Activated CD4-positive, alpha-beta T cell treated with anti-CD3 and anti-CD28 coated beads, Interleukin-2, Interleukin-4, amounts not matched to agents 100 ng/mL and 50 ng/mL, durations not matched to agents 16 hours and 8 hours (primary cell): Measurements from ENCODE around the gene GAS2L2.
"Not testable (repeated sequence)": the region's sequence is repeated elsewhere in the genome, so short reads cannot be mapped to it uniquely, and the experiment has no call there.

Source experiments
- DNase-seq: peaks from one replicate; pipeline ENCODE4 v3.0.0-alpha.2; 2020; ENCODE audit warnings: low spot score

The GAS2L2 gene

DNA sequence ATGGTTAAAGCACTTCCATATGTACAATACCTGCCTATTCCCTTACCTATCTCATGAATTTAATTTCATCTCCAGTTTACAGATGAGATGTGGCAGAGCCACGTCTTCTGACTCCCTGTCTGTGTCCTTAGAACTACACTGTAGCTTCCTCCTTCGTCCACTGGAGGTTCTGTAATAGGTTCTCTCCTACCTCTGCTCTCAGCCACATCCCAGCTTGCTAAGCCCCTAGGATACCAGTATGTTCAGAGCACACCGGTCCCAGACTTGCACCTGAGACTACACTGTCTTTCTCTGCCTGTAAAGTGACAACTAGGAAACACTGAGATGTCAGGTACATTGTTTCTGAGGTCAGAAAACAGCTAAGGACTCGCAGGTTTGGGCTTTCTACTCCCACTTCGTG is 25.4 kb downstream of the GAS2L2 start:
- DNase-seq: no peak

DNA sequence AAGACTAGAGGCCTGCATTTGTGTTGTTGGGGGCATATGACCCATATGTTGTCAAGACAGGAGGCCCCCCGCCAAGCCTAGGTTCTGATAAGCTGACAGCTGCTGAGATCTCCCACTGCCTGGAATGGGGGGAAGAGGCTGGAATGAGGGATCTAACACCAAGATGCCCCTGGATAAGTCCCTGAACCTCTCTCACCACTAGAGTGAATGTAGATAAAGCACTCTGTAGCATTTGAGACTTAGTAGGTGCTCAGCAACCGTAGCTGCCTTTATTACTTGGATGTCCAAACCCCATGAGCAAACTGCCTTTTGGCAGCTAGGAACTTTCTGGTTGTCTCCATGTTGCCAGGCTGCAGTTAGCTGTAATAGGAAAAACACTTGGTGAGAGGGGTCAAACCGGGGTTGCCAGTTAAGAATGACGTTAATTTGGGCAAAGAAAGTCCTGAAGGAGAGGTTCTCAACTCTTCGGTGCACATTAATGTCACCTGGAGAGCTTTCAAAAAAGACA is 26.0 kb downstream of the GAS2L2 start:
- DNase-seq: no peak

DNA sequence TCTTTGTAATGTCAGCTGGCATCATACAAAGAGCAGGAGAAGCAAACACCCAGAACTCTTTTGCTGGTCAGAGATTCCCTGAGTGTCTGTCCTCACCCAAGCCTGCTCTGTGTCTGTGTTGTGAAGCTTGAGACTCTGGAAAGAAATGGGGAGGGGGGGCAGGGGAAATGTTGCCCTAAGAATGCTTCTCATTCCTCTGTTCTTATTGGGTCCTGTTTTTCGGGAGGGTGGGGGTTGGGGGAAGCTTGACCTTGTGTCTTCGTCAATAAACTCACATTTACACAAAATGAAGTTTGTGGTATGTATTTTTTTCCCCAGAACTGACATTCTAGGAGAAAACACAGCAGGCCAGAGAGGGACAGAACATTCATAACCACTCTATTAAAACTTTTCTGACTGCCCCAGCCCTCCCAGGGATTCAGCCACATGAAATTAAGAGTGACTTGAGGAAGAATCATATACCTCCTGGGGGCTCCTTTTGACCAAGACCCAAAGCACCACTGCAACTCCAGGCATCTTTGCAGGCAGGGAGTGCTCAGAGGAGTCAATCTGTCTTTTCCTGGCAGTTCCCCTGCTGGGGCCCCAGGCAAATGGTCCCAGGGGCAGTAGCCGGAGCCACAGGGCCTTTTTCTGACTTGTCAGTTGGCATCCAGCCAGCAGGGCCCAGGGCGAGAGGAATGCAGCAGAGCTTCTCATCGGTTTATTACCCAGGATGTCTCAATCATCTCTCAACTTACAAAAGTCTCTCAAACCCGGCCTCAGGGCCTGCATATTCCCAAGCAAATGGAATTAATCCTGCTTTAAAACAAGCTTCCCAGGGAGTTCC is 26.7 kb downstream of the GAS2L2 start:
- DNase-seq: no peak

DNA sequence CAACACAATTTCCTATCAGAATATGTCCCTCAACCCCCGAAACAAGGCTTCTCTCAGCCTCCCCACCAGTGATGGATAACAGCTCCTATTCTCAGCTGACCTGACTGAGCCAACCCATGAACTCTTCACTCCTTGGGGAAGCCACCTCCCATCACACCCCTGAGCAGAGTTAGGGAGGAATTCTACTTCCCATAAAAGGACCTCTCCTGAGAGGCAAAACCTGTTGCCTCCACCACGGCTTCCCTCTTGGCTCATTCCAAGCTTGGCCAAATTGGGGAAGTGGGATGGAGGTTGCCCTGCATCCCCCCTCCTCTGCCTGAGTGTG is 27.3 kb downstream of the GAS2L2 start:
- no peak for DNase-seq

DNA sequence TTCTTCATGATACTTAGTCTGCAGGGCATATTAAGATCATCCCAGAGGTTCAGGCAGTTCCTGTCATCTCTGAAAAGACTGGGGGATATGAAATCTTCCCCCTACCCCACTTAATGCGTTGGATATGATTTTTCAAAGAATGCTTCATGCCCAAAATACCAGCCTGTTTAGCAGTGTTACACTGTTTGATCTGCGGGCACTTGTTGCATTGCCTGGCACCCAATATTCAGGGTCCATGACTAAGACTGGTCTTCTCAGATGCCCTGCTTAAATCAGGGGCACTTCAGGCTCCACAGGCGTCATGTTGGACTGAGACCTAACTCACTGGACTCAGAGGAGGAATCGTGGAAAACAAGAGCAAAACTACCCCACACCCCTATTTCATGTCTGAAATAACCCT is 28.0 kb downstream of the GAS2L2 start:
- no peak for DNase-seq

DNA sequence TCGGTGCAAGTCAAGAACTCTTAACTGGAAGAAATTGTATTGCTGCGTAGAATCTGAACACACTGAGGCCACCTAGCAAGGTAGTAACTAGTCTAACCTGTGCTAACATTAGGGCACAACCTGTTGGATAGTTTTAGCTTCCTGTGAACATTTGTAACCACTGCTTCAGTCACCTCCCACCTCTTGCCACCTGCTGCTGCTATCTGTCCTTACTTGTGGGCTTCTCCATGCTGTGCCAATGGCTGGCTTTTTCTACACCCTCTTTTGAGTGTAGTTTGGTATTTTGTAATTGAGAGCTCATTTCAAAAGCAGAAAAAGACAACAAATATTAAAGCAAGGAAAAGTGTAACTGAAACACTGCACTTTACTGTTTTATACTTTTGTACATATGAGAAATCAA is 29.3 kb downstream of the GAS2L2 start:
- no peak for DNase-seq

DNA sequence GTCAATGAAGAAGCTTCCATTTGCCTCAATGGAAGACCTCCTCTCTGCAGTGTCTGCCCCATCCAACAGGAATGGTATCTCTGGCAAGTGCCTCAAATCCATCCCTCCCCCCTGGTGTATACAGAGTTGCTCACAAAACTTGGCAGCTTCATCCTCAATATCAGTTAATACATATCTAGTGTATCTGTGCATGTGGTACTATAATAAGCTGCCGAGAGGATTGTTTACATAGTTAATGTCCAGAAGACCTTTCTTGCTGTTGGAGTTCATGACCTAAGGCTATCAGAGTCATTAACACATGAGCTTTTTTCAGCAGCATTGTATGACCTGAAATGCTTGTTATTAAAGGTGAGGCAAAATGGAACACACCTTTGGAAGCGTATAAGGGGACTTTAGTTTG is 35.6 kb downstream of the GAS2L2 start:
- DNase-seq: no peak

DNA sequence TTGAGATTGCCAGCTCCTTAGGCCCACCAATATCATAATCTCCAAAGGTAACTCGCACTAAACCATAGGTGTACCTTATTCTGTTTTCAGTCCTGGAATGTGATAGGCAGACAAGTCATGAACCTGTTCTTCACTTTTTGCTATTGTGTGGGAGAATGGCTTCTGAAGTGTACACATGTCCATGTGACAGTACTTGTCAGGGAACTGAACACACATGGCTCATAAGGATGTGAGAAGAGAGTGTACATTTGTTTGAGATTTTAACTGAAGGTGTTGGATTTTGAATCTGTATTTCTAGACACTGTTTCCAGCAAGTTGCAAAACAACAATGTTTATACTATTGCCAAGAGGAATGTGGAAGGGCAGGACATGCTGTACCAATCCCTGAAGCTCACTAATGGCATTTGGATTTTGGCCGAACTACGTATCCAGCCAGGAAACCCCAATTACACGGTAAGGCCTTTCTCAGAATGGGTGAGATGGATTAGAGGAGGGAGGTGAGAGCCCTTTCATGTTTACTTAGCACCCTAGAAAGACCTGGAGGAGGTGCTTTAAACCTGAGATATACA is 36.1 kb downstream of the GAS2L2 start:
- no peak for DNase-seq

DNA sequence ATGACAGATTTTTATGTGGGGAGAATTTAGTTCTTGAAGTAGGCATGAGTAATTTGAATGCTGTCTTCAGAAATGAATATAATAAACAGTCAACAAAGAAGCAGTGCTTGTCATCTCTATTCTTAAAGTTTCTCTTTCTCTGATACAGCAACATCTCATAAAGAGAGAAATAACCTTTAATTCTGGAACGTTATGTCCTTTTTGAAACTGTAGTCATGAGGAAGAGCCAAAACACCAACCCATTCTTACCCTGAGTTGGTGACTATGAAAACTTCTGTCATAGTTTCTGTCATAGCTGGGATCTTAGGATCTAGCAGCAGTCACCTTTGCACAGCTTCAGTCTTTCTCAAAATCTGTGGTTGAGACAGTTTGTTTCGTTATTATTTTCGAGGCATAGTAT is 36.9 kb downstream of the GAS2L2 start:
- DNase-seq: no peak

DNA sequence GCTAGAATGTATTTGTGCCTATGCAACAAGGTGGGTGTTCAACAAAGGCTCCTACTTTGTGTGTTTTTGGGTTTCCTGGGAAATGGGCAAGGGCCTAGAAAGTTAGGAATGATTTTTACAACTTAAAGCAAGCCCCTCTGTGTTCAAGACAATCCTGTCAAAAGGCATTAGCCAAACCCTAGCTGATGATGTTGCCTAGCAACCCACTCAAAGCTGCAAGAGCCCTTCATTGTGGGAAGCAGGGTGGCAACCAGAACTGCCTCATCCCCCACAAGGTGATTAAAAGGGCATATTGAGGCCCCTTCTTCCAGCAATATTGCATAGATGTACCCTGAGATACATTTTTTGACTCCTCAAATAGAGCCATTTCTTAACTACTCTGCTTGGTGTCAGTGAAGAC is 37.6 kb downstream of the GAS2L2 start:
- no peak for DNase-seq

DNA sequence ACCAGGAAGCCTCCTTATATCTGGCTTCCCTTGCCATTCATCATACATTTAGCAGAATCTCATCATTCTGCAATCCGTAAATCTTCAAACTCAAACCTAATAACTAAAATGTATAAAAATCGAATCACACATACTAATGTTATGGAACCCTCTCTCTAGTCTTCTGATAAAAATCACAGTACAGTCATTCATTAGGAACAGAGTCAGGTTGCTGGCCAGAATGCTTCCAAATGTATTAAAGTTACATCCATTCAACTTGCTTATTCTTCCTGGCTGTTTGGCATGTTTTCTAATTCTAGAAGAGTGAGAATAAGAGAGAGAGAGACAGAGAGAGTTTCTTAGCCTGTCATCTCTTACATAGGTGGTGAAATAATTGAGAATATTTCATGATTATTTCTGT is 38.1 kb downstream of the GAS2L2 start:
- DNase-seq: no peak

DNA sequence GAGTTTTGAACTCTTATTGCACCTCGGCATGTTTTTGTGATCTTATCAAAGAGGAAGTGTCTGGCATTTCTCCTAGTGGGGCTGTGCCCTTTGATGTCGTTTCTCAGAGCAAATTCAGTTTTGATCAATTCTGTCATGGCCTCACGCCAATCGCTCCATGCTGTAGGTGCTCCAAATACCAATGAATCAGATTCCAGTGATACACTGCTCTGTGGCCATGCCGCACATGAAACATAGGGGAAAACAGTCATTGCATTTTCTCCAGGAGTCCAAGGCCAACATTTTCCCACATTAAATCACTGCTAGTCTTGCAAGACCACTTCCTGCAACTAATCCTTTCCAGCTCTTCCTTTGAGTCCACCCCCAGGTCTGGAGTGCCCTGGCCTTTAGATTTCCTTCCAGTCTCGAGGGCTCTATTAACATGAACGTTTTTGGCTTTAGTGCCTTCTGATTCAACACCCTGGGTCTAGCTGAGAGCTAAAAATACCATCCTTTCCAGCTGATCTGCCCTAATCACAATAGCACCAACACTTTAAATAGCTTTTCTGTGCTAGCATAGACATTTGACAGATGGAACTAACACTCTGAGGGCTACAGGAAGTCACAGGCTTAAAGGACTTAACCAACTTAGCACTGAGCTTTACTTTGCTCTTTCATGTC is 39.8 kb downstream of the GAS2L2 start:
- no peak for DNase-seq

DNA sequence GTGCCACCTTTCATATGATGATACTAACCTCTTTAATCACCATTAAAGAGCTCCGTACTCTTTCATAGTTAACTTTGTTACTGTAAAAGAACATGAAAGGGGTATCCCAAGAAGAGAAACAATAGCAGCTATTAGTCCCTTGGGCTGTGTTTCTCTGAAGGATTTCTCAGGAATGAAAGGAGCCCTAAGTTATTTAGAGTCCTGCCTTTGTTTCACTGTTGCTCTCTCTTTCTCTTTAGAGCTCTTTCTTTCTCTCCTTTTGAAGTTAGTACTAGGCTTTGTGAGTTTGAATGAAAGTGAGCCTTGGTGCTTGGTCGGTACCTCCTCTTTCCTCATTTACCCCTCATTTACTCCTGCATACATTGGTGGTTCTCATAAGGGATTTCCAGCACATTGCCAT is 42.1 kb downstream of the GAS2L2 start:
- DNase-seq: no peak

DNA sequence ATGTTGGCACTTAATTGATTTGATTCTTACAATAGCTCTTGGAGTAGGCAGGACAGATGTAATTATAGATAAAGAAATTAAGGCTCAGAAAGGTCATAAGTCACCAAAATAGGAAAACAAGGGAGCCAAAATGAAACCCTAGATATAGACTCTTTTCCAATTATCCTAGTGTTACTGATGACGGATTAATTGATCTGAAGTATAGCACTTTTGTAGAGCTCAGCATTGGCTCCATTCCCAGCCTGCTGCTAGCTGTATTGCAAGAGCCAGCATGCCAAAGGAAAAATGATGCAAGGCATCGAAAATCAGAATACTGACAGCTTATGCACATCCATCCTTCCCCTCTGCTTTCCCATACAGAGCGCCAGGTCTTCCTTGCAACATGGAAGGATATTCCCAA is 43.2 kb downstream of the GAS2L2 start:
- no peak for DNase-seq

DNA sequence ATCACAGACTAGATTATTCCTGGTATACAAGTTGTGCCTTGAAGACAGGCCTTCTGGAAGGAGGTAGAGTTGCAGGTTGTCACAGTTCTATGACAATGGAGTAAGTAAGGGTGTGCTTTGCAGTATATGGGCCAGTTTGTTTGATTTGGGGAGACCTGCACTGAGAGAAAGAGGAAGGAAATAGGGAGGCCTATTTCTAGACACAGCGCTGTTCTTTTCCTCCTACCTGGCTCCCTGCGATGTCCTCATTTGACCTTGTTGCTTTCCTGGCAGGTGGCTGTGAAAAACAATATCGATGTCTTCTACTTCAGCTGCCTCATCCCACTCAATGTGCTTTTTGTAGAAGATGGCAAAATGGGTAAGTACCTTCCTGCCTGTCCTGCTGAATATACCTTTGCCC is 44.1 kb downstream of the GAS2L2 start:
- no peak for DNase-seq

DNA sequence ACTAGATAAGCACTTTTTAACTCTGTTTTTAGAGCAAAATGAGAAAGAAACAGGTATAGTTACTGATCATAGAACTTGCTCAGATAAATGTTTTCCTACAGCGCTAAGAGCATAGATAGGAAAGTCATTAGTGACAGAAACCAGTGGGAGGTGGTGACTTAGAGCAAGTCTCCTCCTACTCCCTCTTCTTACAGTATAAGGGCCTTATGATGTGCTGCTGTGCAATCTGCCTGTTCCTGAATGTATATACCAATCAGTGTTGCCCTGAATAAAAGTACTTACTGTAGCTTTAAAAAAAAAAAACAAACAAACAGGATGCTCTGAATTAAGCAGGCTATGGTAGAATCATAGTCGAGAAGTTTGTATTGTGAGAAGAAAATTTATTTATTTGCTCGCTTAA is 44.9 kb downstream of the GAS2L2 start:
- no peak for DNase-seq

DNA sequence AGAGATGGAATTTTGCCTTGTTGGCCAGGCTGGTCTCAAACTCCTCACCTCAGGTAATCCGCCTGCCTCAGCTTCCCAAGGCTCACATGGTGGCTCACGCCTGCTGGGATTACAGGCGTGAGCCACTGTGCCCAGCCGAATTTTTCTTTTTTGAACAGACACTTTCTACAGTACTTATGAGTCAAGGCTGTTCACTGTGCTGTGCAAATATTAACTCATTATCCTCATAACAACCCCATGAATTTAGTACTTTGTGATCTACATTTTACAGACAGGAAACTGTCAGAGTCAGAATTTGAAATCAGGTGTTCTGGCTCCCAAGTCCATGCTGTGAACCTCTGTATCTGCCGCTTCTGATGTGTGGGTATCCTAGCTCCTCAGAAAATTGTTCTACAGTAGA is 47.3 kb downstream of the GAS2L2 start:
- DNase-seq: no peak

DNA sequence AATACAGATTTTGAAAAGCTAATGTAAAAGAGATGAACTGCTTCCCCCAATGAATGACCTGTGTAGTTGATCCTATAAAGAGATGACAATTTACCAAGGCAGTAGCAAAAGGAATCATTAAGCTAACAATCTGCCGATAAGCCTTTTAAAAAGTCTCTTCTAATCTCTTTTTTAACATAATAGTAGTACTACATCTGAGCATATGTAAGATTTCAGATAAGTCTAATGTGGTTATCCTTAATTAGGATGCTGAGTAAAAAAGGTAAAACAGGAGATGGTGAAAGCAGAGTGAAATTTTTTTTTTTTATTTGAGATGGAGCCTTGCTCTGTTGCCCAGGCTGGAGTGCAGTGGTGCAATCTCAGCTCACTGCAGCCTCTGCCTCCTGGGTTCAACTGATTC is 47.8 kb downstream of the GAS2L2 start:
- DNase-seq: no peak

DNA sequence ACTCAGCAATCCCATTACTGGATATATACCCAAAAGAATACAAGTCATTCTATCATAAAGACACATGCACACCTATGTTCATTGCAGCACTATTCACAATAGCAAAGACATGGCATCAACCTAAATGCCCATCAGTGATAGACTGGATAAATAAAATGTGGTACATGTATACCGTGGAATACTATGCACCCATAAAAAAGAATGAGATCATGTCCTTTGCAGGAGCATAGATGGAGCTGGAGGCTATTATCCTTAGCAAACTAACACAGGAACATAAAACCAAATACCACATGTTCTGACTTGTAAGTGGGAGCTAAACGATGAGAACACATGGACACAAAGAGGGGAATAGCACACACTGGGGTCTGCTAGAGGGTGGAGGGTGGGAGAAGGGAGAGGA is 49.7 kb downstream of the GAS2L2 start:
- not testable (repeated sequence) for DNase-seq

DNA sequence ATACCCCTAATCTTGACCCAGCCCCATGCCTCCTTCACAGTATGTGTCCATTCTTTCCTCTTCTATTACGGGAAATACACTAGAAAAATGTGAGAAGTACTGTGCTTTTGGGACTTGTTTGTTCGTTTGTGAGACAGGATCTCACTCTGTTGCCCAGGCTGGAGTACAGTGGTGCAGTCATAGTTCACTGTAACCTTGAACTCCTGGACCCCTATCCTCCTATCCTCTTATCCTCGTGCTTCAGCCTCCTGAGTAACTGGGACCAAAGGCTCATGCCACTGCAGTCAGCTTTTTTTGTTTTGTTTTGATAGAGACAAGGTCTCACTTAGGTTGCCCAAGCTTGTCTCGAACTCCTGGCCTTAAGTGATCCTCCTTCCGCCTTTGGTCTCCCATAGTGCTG is 51.5 kb downstream of the GAS2L2 start:
- DNase-seq: no peak

DNA sequence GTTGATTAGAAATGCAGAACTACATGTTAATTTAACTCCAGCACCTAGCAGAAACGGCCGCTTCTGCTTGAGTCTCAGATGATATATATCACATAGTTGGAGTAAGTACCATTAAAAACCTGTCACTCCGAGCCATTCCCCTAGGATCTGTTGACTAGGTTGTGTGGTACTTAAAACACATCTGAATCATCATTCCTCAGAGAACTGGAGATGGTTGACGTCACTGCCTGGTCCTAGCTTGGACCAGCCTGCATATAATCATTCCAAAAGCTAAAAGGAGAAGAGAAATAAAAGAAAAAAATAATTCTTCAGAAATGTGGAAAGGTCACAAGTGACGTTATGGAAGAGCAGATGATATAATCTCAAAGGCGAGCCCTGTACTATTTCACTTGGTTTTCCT is 52.9 kb downstream of the GAS2L2 start:
- no peak for DNase-seq

DNA sequence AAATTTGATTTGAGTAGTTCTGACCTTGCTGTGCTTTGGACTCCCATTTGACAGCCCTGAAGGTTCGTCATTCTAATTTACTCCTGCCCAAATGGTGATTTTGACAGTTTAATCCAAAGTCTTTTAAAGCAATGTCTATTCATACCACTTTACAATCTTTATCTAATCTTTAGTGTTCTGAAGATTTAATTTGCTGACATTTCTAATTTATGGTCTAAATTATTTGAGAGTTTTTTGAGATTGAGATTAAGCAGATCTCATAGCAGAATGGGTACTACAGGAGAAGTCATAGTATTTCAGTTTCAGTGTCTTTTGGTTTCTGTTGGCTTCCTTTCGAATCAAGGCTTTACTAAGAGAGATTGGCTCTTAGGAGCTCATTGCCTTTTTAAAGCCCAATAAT is 54.2 kb downstream of the GAS2L2 start:
- DNase-seq: no peak

DNA sequence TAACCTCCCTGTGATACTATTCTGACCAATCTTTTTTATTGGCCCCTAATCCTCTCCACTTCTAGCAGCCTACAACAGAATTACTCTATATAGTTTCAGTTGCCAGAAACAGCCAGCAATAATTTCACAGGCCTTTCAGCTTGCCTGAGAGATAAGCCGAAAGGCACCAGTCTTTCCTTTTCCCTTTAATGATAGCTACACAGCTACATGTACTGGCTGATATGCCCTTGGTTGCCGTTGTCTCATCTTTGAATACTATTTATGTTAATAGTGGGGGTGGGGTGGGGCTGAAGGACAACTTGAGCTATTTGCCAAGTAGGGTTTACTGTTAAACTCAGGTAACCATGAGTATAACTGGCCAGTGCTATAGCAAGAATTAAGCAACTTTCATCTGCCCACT is 57.4 kb downstream of the GAS2L2 start:
- DNase-seq: no peak

DNA sequence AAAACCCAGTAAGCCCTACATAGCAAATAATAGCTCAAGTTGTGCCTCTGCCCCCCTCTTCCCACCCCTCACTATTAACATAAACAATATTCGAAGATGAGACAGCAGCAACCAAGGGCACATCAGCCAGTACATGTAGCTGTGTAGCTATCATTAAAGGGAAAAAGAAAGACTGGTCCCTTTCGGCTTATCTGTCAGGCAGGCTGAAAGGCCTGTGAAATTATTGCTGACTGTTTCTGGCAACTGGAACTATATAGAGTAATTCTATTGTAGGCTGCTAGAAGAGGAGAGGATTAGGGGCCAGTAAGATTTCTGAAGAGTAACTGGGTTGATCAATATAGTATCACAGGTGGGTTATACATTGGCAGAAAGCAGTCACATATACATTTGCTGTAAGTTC is 58.1 kb downstream of the GAS2L2 start:
- DNase-seq: no peak
